Gastroesophageal sphincter (tissue), 3 donors: ENCODE results near the gene MAGOH.

Source experiments
- EP300 ChIP-seq: sonication (generic); formaldehyde crosslinking; IDR thresholded peaks from one replicate; pipeline ENCODE4 v1.6.1; 2017; ENCODE audit warnings: antibody characterized with exemption, mild to moderate bottlenecking
- POLR2A ChIP-seq, 2 donors: fragments of 450-650 bp; IDR thresholded peaks; one replicate each; pipeline ENCODE4 v1.6.1; 2017; ENCODE audit warnings: antibody characterized with exemption in 2 of 2, mild to moderate bottlenecking in 2 of 2, moderate library complexity in 1 of 2
- POLR2AphosphoS5 ChIP-seq: sonication (generic); formaldehyde crosslinking; IDR thresholded peaks from one replicate; pipeline ENCODE4 v1.6.1; 2017; ENCODE audit warnings: antibody characterized with exemption
- TF ChIP-seq, protein P1 (sequence below), 4 experiments: fragments of 200-600 bp in 2 of 4; fragments of 450-650 bp in 2 of 4; sonication (generic) in 1 of 4; IDR thresholded peaks; one replicate each; pipeline ENCODE4 v1.5.1; 2017 to 2019; ENCODE audit warnings: antibody characterized with exemption in 4 of 4, mild to moderate bottlenecking in 2 of 4, moderate library complexity in 2 of 4

DNA sequence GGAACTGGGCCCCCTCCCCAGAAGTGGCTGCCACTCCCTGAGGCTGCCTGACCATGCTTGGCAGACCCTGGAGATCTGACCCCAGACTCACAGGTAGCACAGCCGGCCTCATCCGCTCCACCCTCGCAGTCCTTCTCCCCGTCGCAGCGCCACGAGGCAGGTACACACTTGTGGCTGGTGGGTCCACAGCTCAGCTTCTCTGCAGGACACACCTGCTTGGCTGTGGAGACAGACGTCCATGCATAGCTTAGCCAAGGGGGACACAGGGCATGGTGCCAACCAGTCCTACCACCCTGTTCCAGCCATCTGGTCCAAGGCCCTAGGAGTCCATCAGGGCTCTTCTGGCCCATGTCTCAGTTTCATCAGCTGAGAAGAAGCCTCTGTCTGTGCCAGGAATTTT, 42.2 kb upstream of the MAGOH start:
- TF ChIP-seq, protein P1, sequence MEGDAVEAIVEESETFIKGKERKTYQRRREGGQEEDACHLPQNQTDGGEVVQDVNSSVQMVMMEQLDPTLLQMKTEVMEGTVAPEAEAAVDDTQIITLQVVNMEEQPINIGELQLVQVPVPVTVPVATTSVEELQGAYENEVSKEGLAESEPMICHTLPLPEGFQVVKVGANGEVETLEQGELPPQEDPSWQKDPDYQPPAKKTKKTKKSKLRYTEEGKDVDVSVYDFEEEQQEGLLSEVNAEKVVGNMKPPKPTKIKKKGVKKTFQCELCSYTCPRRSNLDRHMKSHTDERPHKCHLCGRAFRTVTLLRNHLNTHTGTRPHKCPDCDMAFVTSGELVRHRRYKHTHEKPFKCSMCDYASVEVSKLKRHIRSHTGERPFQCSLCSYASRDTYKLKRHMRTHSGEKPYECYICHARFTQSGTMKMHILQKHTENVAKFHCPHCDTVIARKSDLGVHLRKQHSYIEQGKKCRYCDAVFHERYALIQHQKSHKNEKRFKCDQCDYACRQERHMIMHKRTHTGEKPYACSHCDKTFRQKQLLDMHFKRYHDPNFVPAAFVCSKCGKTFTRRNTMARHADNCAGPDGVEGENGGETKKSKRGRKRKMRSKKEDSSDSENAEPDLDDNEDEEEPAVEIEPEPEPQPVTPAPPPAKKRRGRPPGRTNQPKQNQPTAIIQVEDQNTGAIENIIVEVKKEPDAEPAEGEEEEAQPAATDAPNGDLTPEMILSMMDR (IDR thresholded peaks at IDR 0.05), result no peak
- no peak for TF ChIP-seq POLR2AphosphoS5
- TF ChIP-seq POLR2A (IDR thresholded peaks at IDR 0.05), result no peak
- no peak for TF ChIP-seq EP300
